CD4-positive, alpha-beta T cell treated with Interleukin-15 for 4 hours (primary cell): Measurements from ENCODE around the gene CHM.
A peak's percentile ranks its signal among the peaks of the same experiment; 100 is the strongest.
"Not testable (repeated sequence)": the region's sequence is repeated elsewhere in the genome, so short reads cannot be mapped to it uniquely, and the experiment has no call there.

Experiments used
- DNase-seq: peaks from one replicate; pipeline ENCODE4 v3.0.0-alpha.2; 2020; ENCODE audit warnings: low spot score

The CHM gene

GRCh38 chrX:86047174-86047935 lies at the start of gene CHM:
TSS of gene CHM (minus strand) at chrX:86047558. CDS start at chrX:86047532, 26 bp downstream.
- DNase-seq, result peak; percentile 75

GRCh38 chrX:86078650-86079049 lies 31.3 kb upstream of the CHM start:
- no peak for DNase-seq

- no peak for DNase-seq
Measured at GRCh38 chrX:86066998-86067397, 19.6 kb upstream of the CHM start.

- no peak for DNase-seq
Measured at GRCh38 chrX:86061407-86061806, 14.0 kb upstream of the CHM start.

- no peak for DNase-seq
Measured at GRCh38 chrX:86051741-86052140, 4.4 kb upstream of the CHM start.

- no peak for DNase-seq
Measured at GRCh38 chrX:86047936-86048280, 550 bp upstream of the CHM start.

- DNase-seq, result no peak
Measured at GRCh38 chrX:86044216-86044615, 3.1 kb downstream of the CHM start.

- no peak for DNase-seq
Measured at GRCh38 chrX:86039625-86040568, 7.5 kb downstream of the CHM start.

- DNase-seq, result no peak
Measured at GRCh38 chrX:86033385-86033784, 14.0 kb downstream of the CHM start.

- DNase-seq, result no peak
Measured at GRCh38 chrX:86028681-86029080, 18.7 kb downstream of the CHM start.

- no peak for DNase-seq
Measured at GRCh38 chrX:86023811-86024210, 23.5 kb downstream of the CHM start.

- DNase-seq, result no peak
Measured at GRCh38 chrX:86021652-86022289, 25.6 kb downstream of the CHM start.

GRCh38 chrX:86016139-86016538 lies 31.2 kb downstream of the CHM start:
- no peak for DNase-seq

GRCh38 chrX:86014959-86015358 lies 32.4 kb downstream of the CHM start:
- peak; percentile 0 for DNase-seq

GRCh38 chrX:86014421-86014820 lies 32.9 kb downstream of the CHM start:
- DNase-seq, result no peak

- DNase-seq, result no peak
Measured at GRCh38 chrX:86013792-86014191, 33.6 kb downstream of the CHM start.

- DNase-seq, result no peak
Measured at GRCh38 chrX:86012188-86012587, 35.2 kb downstream of the CHM start.

- not testable (repeated sequence) for DNase-seq
Measured at GRCh38 chrX:86009803-86010202, 37.6 kb downstream of the CHM start.

GRCh38 chrX:86007891-86008290 lies 39.5 kb downstream of the CHM start:
- DNase-seq, result not testable (repeated sequence)

GRCh38 chrX:86002076-86002896 lies 45.1 kb downstream of the CHM start:
- DNase-seq, result peak; percentile 0

GRCh38 chrX:85998954-85999353 lies 48.4 kb downstream of the CHM start:
- DNase-seq, result no peak

GRCh38 chrX:85996555-85996954 lies 50.8 kb downstream of the CHM start:
- DNase-seq, result no peak
